IPS-18a (cell line): ENCODE measurements around the gene TRIM27.
A peak's percentile ranks its signal among the peaks of the same experiment; 100 is the strongest.
"Not testable (repeated sequence)": the region's sequence is repeated elsewhere in the genome, so short reads cannot be mapped to it uniquely, and the experiment has no call there.

Experiments
- H3K27ac ChIP-seq: one replicate; pipeline ENCODE4 v1.5.1; 2013; ENCODE audit warnings: low read length
- H3K27me3 ChIP-seq: one replicate; pipeline ENCODE4 v1.6.1; 2013; ENCODE audit warnings: mild to moderate bottlenecking, low read length; ENCODE audit not compliant: control insufficient read depth, insufficient read depth
- H3K36me3 ChIP-seq: one replicate; pipeline ENCODE4 v1.6.1; 2013; ENCODE audit warnings: low read depth, low read length; ENCODE audit not compliant: control insufficient read depth
- H3K4me1 ChIP-seq: one replicate; pipeline ENCODE4 v1.6.1; 2013; ENCODE audit warnings: low read depth, low read length; ENCODE audit not compliant: control insufficient read depth
- H3K4me3 ChIP-seq: one replicate; pipeline ENCODE4 v1.5.1; 2013; ENCODE audit warnings: low read length
- H3K9ac ChIP-seq: one replicate; pipeline ENCODE4 v1.6.1; 2013; ENCODE audit warnings: mild to moderate bottlenecking, low read length, moderate library complexity
- H3K9me3 ChIP-seq: one replicate; pipeline ENCODE4 v1.6.1; 2013; ENCODE audit warnings: low read depth, low read length; ENCODE audit not compliant: control insufficient read depth

Gene TRIM27

GRCh38 chr6:28940294-28940857 is 16.6 kb upstream of the TRIM27 start:
- H3K27me3 ChIP-seq, result no peaks in the 10 kb centered on the region
- H3K27ac ChIP-seq, result peak overlapping the region; percentile 28
- peak overlapping the region; percentile 58 for H3K9ac ChIP-seq
- no peaks in the 10 kb centered on the region for H3K36me3 ChIP-seq
- H3K9me3 ChIP-seq, result no peaks in the 10 kb centered on the region
- no peaks in the 10 kb centered on the region for H3K4me1 ChIP-seq
- peak overlapping the region; percentile 86 for H3K4me3 ChIP-seq

GRCh38 chr6:28933069-28933468 is 9.3 kb upstream of the TRIM27 start:
- Histone ChIP-seq H3K9me3 (no peaks in the 10 kb centered on the region), H3K9ac (no peak overlapping the region), H3K4me3 (no peak overlapping the region), H3K27me3 (no peaks in the 10 kb centered on the region), H3K4me1 (no peaks in the 10 kb centered on the region), H3K36me3 (no peaks in the 10 kb centered on the region), H3K27ac (no peak overlapping the region)

DNA sequence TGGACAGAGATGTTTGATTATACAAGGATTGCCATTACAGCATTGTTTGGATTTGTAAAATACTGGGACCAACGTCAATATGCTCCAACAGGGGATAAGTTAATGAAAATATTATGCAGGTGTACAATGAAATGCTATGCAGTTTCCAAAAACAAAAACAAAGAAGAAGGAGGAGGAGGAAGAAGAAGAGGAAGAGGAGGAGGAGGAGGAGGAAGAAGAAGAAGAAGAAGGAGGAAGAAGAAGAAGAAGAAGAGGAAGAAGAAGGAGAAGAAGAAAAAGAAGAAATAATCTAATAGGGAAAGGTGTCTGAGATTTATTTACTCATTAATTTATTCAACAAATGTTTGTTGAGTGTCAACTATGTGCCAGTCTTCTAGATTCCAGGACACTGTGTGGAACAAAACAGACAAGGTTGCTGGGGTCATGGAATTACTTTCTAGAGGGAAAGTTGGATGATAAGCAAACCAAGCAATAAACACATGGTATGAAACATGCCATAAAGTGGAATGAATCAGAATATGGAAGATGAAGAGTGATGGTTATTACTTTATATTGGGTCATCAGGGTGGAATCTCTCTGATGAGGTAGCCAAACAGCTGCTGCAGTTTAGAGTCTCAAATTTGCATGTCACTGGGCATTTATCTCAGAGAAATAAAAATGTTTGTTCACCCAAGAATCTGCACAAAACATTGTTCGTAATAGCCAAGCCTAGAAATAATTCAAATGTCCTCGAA is 6.3 kb upstream of the TRIM27 start:
- no peak overlapping the region for H3K27ac ChIP-seq
- no peak overlapping the region for H3K9ac ChIP-seq
- no peaks in the 10 kb centered on the region for H3K4me1 ChIP-seq
- H3K9me3 ChIP-seq, result no peaks in the 10 kb centered on the region
- no peaks in the 10 kb centered on the region for H3K36me3 ChIP-seq
- H3K27me3 ChIP-seq, result no peaks in the 10 kb centered on the region
- H3K4me3 ChIP-seq, result no peak overlapping the region

DNA sequence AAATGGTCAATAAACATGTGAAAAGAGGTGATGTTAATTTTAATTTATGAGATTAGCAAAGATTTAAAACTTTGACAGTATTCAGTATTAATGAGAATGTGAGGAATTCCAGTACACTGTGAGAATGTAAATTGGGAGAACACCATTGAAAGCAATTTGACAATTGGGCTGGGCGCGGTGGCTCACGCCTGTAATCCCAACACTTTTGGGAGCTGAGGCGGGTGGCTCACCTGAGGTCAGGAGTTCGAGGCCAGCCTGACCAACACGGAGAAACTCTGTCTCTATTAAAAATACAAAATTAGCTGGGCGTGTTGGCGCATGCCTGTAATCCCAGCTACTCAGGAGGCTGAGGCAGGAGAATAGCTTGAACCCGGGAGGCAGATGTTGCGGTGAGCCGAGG is 5.6 kb upstream of the TRIM27 start:
- H3K9ac ChIP-seq, H3K27me3 ChIP-seq, H3K27ac ChIP-seq, H3K9me3 ChIP-seq, H3K4me3 ChIP-seq, H3K36me3 ChIP-seq, H3K4me1 ChIP-seq: not testable (repeated sequence)

GRCh38 chr6:28927846-28928245 is 4.1 kb upstream of the TRIM27 start:
- H3K4me3 ChIP-seq, result no peak overlapping the region
- no peak overlapping the region for H3K27ac ChIP-seq
- no peaks in the 10 kb centered on the region for H3K27me3 ChIP-seq
- no peaks in the 10 kb centered on the region for H3K9me3 ChIP-seq
- no peak overlapping the region for H3K9ac ChIP-seq
- no peaks in the 10 kb centered on the region for H3K36me3 ChIP-seq
- peaks cover 6% of the 10 kb centered on the region for H3K4me1 ChIP-seq

- peaks cover 6% of the 10 kb centered on the region for H3K4me1 ChIP-seq
- H3K27me3 ChIP-seq, result no peaks in the 10 kb centered on the region
- H3K9ac ChIP-seq, result peak overlapping the region; percentile 97
- peak overlapping the region; percentile 29 for H3K27ac ChIP-seq
- no peaks in the 10 kb centered on the region for H3K9me3 ChIP-seq
- peak overlapping the region; percentile 90 for H3K4me3 ChIP-seq
- H3K36me3 ChIP-seq, result peaks cover 35% of the 10 kb centered on the region
Observed at GRCh38 chr6:28922821-28923317, 916 bp downstream of the TRIM27 start.

DNA sequence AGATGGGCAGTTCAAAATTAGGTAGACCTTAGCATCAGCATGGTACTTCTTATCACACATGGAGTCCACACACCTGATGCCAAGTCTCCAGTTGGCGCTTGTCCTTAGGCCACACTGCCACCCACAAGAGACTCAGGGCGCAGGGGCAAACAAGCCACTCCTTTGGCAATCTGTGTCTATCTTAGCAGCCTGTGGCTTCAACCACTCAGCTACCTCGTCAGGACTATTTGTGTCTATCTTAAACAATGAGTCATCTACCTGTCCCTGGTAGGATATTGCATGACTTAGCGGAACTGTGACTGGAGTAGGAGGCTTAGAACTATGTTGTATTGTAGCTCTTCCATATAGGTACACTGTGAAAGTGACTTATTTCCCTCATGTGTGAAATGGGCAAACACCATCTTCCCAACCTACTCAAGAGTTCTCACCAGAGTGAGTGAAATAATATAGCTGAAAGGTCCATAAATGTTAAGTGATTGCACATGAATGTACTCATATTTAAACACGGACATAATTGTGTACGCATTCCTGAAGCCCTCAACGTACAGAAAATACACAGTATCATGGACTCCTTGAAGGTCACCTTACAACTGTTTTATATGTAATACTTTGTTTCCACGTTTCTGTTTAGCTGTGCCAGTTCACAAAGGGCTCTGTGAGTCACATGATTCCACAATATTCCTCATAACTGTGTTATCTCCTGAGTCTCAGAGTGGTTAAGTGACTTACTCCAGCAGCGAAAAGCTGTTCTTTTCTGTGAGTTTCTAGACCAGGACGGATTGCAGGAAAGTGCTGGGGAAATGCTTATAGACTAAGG is 1.6 kb downstream of the TRIM27 start:
- Histone ChIP-seq H3K4me3 (peak overlapping the region; percentile 90), H3K36me3 (peaks cover 41% of the 10 kb centered on the region), H3K9ac (peak overlapping the region; percentile 97), H3K9me3 (no peaks in the 10 kb centered on the region), H3K27ac (peak overlapping the region; percentile 29), H3K27me3 (no peaks in the 10 kb centered on the region), H3K4me1 (peaks cover 6% of the 10 kb centered on the region)

DNA sequence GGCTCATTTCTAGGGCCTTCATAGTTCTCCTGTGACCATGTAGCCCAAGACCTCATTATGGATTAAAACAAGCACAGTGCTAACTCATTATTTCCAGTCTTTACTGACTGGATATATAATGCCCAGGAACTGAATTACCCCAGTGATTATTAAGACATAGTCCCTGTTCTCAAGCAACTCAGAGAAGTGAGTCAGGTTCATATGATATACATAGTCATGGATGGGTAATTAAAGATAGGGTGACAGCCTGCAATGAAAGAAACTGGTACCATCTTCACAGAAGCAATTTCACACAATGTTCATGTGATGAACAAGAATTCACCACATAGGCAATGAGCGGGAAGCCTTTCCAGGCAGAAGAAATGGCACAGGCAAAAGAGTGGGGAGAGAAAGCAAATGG is 3.5 kb downstream of the TRIM27 start:
- no peak overlapping the region for H3K4me3 ChIP-seq
- H3K36me3 ChIP-seq, result peaks cover 56% of the 10 kb centered on the region
- H3K9me3 ChIP-seq, result no peaks in the 10 kb centered on the region
- H3K4me1 ChIP-seq, result peaks cover 6% of the 10 kb centered on the region
- no peaks in the 10 kb centered on the region for H3K27me3 ChIP-seq
- no peak overlapping the region for H3K9ac ChIP-seq
- H3K27ac ChIP-seq, result no peak overlapping the region

DNA sequence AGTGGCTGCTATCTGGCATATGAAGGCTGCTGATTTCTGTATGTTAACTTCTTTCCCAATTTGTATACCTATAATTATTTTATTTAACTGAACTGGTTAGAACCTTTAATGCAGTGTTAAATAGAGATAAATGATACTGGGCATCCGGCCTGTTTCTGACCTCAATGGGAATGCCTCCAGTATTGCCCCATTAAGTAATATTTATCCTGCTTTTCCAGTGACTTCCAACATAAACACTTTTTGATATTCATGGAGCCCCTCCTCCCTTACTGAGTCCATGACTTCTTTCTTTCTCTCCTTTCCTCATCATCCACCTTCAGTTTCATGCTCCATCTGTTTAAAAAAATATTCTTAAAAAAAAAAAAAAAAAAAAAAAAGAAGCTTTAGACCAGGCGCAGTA is 8.8 kb downstream of the TRIM27 start:
- Histone ChIP-seq H3K36me3 (peaks cover 74% of the 10 kb centered on the region), H3K4me1 (no peaks in the 10 kb centered on the region), H3K27ac (no peak overlapping the region), H3K9me3 (no peaks in the 10 kb centered on the region), H3K9ac (no peak overlapping the region), H3K27me3 (no peaks in the 10 kb centered on the region), H3K4me3 (no peak overlapping the region)

DNA sequence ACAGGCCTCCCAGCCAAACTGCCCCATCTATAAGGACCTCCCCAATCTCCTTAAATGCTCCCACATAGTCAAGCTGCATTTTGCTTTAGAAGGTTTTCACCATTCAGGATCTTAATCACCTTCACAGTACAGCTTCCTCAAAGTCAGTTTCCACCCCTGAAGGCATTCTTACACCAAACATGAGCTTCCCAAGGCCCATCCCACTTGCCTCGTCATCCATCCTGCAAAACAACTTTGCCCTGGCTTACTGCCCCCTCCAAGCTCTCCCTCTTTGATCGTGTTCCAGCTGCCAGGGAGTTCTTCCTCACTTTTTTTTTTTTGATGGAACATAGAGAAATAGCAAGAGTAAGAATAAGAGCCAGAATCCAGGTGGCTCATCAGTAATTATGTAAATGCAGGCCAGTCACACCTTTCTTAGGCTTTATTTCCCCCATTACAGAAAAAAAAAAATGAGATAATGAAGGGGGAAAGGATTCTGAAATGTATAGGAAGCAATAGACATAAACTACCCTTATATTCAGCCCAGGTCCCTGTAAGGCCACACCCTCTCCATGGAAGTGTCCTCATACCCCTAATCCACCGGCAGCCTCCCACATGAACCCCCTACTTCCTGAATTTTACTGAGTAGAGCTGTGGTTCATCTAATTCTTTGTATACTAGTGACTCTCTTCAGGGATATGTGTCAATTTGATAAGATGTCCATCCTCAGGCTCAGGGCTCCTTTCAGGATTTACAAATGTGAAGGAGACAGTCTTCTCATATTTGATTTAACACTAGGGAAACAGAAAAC is 12.7 kb downstream of the TRIM27 start:
- Histone ChIP-seq H3K36me3 (peaks cover 78% of the 10 kb centered on the region), H3K27me3 (no peaks in the 10 kb centered on the region)

GRCh38 chr6:28907394-28907793 is 16.4 kb downstream of the TRIM27 start:
- H3K36me3 ChIP-seq, result peaks cover 92% of the 10 kb centered on the region

More for the DNA sequence above, 12.7 kb downstream of the TRIM27 start:
- Histone ChIP-seq H3K9me3 (no peaks in the 10 kb centered on the region), H3K27ac (no peak overlapping the region), H3K9ac (no peak overlapping the region), H3K4me3 (no peak overlapping the region), H3K4me1 (no peaks in the 10 kb centered on the region)

More at GRCh38 chr6:28907394-28907793, 16.4 kb downstream of the TRIM27 start:
- no peak overlapping the region for H3K27ac ChIP-seq
- no peaks in the 10 kb centered on the region for H3K9me3 ChIP-seq
- H3K4me1 ChIP-seq, result no peaks in the 10 kb centered on the region
- no peaks in the 10 kb centered on the region for H3K27me3 ChIP-seq
- H3K4me3 ChIP-seq, result no peak overlapping the region
- H3K9ac ChIP-seq, result no peak overlapping the region
